ENCODE measurements around the gene TMEM42. TPM values are rescaled to one million over a fixed set of nuclear protein-coding genes. Genes with fewer than 3 reads are reported as not detected.
"Not testable (repeated sequence)": the region's sequence is repeated elsewhere in the genome, so short reads cannot be mapped to it uniquely, and the experiment has no call there.

Gene TMEM42
- total RNA-seq, result 8.5 and 9.5 TPM in 2 replicates

DNA sequence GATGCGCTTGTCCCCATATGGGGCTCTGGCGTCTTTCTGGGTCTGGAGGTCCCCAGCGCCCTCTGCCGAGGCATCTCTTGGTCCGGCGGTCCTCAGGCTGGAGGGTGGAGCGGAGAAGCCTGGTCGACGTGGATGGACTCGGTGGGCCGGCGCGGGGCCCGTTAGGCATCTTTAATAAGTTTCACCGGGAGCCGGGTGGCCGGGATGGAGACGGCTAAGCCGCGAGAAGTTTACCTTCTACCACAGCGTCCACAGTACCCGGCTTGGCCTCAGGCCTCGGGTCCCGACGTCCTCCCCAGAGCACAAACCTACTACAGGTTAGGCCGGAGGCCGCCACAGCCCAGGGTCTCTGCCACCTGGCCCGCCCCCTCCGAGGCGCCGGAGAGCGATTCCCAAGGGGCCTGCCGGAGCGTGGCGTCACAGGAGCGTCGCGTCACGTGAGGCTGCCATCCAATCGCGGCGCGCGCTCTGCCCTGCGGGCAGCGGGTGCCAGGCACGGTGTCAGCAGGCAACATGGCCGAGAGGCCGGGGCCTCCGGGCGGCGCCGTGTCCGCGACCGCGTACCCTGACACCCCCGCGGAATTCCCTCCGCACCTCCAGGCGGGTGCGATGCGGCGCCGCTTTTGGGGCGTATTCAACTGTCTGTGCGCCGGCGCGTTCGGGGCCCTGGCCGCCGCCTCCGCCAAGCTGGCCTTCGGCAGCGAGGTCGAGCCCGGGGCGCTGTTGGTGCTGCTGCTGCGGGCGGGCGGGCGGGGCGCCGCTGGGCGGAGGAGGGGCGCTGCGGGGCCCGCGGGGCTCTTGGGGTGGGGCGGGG, at the start of gene TMEM42:
Gene TMEM42, plus strand, starts transcription at position 501 of the 814 bp plus-strand sequence. Its CDS starts 13 bp downstream, at position 514.
- DNase-seq (ENCODE audit: low read depth in 2 of 2), result peak; percentile 95 to 96

DNA sequence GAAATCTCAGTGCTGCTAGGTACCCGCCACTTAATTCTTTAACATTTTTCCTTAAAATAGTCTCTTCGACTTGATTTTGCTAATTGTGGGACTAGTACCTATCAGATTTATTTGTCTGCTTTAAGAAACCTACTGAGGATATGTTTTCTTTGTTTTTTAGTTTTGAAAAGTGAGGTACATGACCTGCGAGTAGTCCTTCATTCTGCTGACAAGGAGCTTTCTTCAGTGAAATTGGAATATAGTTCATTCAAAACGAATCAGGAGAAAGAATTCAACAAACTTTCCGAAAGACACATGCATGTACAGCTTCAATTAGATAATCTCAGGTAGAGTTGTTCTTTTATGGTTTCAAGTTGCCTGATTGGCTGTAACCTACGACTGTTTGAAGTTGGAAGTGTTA, 47.0 kb upstream of the TMEM42 start:
- no peak for DNase-seq (ENCODE audit: low read depth in 2 of 2)

DNA sequence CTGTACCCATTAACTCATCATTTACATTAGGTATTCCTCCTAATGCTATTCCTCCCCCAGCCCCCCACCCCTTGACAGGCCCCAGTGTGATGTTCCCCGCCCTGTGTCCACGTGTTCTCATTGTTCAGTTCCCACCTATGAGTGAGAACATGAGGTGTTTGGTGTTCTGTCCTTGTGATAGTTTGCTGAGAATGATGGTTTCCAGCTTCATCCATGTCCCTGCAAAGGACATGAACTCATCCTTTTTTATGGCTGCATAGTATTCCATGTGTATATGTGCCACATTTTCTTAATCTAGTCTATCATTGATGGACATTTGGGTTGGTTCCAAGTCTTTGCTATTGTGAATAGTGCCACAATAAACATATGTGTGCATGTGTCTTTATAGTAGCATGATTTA, 45.4 kb upstream of the TMEM42 start:
- not testable (repeated sequence) for DNase-seq (ENCODE audit: low read depth in 2 of 2)

DNA sequence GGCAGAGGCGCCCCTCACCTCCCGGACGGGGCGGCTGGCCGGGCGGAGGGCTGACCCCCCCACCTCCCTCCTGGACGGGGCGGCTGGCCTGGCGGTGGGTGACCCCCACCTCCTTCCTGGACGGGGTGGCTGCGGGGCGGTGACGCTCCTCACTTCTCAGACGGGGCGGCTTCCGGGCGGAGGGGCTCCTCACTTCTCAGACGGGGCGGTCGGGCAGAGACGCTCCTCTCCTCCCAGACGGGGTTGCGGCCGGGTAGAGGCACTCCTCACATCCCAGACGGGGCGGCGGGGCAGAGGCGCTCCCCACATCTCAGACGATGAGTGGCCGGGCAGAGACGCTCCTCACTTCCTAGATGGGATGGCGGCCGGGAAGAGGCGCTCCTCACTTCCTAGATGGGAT, 40.5 kb upstream of the TMEM42 start:
- DNase-seq (ENCODE audit: low read depth in 2 of 2), result not testable (repeated sequence)

DNA sequence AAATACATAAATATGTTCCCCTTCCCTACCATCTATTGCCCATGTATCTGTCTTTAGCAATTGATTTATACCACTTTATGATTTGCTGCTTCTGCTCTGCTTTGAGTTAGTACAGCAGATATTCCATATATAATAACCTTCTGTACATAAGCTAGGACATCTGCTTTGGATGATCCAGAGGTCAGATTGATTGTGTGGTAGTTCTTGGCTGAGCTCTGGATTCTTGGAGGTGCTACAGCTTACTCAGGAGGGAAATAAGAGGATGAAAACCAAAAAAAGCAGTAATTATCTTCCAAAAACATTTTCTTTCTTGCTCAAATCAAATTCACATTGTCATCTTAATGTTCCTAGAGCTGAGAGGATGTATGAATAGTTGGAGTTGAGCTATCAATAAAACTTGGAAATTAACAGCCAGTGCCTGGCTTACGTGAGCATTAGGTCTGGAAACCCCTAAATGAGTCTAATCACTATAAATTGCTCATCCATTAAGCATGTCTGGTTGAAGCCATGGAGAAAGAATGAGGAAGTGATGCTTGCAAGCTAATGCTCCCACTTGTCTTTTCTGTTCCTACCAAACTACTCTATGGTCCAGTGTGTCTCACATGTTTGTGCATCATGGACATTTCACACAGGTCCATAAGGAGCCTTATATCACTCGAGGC, 36.3 kb upstream of the TMEM42 start:
- DNase-seq (ENCODE audit: low read depth in 2 of 2), result peak in 1 of 2 donors; percentile 18

DNA sequence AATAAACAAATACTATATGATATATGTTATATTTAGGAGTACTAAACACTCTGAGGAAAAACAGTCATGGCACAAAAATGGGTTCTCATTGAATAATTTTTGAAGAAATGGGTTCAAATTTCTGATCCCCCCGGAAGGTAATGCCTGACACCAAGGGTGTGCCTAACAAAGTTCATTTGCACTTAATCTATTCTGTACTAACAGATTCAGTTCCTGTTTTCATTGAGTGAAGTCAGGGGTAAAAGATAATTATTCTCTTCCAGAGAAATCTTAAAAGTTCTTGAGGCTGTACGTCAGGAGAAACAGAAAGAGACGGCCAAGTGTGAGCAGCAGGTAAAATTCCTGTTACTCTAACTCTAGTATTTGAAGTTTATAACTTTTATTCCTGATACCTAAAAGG, 34.5 kb upstream of the TMEM42 start:
- DNase-seq (ENCODE audit: low read depth in 2 of 2), result no peak

DNA sequence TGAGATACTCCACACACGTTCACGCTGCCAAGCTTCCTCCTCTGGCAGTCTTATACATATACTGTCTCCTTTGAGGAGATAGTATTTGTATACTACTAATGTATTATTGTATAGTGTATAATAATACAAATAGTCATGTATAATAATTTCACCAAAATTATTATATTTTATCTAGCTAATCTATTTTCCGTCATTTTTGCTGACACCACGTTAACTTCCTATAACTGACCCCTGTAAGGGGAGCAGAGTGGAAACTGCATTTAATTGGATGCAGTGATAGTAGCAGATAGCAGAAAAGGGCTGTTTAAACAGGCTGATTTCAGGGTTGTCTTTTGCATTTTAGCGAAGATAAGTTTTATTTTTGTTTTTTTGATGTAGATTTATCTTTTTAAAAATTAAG, 30.5 kb upstream of the TMEM42 start:
- DNase-seq (ENCODE audit: low read depth in 2 of 2), result no peak

DNA sequence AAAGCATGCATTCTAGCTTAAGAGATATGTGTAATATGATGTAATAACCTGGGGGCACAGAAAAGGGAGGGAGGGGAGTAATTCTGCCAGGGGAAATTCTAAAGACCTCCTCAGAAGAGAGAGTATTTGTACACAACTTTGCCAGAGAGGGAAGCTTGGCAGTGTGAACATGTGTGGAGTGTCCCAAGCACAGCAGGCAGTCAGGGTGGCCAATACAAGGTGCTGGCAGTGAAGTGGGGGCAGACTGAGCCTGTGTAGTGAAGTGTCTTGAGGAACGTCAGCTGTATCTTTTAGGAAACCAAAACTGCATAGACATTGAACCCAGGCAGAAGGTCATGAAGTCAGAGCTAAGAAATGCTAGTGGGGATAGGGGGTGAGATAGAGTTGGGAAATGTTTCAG, 29.7 kb upstream of the TMEM42 start:
- DNase-seq (ENCODE audit: low read depth in 2 of 2), result no peak

DNA sequence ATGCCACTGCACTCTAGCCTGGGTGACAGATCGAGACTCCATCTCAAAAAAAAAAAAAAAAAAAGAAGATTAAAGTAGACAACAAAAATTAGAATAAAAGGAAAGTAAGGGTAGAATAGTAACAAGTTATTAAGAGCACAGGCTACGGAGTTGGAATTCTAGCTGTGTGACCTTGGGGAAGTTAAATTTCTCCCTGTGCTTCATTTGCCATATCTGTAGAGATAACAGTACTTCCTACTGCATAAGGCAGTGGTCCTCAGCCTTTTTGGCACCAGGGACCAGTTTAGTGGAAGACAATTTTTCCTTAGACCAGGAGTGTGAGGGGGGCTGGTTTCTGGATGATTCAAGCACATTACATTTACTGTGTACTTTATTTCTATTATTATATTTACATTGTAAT, 28.7 kb upstream of the TMEM42 start:
- no peak for DNase-seq (ENCODE audit: low read depth in 2 of 2)

DNA sequence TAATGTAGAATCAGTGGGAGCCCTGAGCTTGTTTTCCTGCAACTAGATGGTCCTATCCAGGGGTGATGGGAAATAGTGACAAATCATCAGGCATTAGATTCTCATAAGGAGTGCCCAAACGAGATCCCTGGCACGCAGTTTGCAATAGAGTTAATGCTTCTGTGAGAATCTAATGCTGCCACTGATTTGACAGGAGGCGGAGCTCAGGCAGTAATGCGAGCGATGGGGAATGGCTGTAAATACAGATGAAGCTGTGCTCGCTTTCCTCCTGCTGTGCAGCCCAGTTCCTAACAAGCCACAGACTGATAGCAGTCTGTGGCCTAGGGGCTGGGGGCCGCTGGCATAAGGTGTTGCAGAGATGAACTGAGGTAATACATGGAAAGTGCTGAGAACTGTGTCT, 28.3 kb upstream of the TMEM42 start:
- DNase-seq (ENCODE audit: low read depth in 2 of 2), result no peak

DNA sequence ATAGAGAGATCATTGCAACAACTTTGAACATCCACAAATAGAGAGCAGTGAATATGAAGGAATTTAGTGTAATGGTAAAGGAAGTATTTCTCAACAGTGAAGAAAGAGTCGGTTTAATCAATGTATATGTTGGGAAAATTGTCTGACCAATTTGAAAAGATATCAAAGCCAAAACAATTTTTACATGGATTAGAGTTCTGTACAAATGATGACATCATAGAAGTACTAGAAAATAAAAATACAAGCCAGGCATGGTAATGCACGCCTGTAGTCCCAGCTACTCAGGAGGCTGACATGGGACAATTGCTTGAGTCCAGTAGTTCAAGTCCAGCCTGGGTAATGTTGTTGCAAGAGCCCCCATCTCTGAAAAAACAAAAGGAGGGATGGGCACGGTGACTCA, 26.0 kb upstream of the TMEM42 start:
- DNase-seq (ENCODE audit: low read depth in 2 of 2), result no peak

DNA sequence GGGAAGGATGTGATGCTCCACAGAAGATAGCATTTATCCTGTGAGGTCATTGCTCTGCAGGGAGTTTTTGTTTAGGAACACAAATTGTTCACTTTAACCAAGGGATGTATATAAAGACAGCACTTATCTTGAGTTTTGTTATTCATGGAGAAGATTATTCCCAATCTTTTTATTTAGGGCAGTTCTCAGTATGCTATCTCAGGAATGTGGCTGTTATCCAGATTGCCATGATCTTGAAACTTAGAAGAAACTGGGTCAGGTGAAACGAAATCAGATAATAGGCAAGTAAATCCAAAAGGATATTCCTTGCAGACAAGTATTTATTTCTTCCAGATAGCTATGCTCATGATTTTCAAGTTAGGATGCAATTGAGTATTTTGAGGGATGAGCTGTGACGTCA, 19.3 kb upstream of the TMEM42 start:
- DNase-seq (ENCODE audit: low read depth in 2 of 2), result no peak

DNA sequence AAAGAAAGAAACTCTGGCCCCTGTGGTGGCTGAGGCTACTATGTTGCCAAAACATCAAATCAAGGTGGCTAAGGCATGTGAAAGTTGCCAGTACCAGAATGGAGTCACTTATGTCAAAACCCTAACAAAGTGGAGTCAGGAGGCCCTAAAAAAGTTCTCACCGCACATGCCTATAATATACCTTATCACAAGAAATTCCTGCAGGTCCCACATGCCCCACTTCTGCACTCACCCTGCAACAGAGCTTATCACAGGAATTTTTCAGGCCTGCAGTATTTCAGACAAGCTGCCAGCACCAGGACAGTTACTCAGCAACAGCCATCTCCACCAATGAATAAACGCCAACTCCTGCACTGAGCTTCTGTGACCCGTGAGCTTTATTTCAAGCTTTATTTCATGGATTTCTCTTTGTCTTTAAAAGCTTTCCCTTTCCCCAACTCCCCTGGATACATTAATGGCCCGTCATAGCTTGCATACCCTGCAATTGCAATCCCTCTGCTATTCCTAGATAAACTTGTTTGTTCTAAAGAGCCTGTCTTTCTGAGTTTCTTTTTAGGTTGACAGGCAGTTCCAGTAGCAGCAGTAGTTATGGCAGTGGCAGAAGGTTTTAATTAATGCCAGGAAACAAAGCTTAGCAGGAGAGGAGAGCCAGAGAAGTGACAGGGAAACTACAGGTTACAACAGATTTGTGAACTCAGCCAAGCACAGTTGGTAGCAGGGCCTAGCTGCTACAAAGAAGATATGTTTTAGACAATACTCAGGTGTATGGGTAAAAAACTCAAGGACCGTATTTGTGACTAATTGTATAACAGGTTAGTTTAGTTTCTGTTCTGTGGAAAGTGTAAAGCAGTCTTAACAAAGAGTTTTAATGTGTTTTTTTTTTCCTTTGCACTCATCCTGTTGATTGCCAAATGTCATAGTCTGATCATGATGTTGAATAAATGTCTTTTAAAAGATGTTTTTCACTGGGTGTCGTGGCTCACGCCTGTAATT, 15.9 kb upstream of the TMEM42 start:
- DNase-seq (ENCODE audit: low read depth in 2 of 2), result no peak

DNA sequence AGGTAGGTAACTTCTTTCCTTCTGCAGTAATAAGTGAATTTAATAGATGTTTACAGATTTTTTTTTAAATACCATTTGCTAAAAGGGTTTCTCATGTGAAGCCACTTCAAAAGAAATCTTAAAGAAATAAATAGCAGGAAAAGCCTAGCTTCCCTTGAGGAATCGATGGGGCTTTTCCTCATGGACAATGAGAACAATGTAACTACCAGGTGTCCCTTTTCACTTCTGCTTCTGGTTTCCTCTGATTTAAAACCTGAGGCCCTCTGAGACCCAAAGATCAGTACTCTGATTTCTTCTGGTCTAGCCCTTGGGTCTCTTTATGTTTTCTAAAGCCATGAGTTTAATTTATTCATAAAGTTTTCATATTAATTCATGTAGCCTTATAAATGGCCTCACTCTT, 13.1 kb upstream of the TMEM42 start:
- DNase-seq (ENCODE audit: low read depth in 2 of 2), result peak in 1 of 2 donors; percentile 19

DNA sequence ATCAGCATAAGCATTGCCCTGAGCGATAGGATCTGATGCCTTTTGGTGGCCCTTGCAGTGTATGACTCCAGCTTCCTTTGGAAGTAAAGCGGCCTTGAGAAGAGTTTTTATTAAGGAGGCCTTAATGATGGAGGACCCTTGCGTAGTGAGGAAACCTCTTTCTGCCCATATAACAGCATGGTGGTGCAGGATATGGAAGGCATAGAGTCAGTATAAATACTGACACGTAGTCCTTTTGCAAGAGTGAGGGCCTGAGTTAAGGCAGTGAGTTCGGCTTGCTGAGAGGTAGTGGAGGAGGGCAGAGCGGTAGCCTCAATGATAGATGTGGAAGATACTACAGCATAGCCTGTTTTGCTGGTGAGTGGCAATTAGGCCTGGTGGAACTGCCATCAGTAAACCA, 5.0 kb upstream of the TMEM42 start:
- not testable (repeated sequence) for DNase-seq (ENCODE audit: low read depth in 2 of 2)

DNA sequence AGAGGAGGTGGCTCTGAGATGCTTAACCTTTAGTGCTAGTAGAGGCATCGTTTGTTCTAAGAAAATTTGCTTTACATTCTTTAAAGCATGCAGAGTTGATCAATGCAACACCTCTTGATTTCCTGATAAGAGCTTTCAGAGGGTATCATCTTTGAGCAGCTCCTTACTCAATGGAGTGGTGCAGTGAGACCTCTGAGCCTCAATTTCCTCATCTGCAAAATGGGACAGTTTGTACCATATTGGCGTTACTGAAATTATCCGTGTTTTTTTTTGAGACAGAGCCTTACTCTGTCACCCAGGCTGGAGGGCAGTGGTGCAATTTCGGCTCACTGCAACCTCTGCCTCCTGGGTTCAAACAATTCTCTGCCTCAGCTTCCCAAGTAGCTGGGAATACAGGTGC, 1.6 kb upstream of the TMEM42 start:
- no peak for DNase-seq (ENCODE audit: low read depth in 2 of 2)

DNA sequence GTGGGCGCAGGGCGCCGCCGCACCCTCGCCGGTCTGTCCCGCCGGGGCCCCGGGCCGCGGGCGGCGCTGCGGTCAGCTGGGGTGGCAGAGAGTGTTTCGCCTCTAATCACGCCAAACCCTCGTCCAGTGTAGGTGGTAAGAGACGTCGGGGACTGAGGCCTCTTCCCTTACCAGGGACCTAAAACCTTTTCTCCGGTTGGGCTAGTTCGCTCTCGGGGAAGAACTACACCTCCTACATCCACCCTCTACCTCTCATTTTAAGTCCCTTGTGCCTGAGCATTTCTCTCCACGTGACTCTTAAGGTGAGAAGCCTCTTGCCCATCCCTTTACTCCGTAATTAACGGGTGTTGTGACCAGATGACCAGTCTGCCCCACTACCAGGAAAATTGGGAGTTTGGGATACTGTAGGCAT, 520 bp downstream of the TMEM42 start:
- DNase-seq (ENCODE audit: low read depth in 2 of 2), result peak; percentile 29 to 51

DNA sequence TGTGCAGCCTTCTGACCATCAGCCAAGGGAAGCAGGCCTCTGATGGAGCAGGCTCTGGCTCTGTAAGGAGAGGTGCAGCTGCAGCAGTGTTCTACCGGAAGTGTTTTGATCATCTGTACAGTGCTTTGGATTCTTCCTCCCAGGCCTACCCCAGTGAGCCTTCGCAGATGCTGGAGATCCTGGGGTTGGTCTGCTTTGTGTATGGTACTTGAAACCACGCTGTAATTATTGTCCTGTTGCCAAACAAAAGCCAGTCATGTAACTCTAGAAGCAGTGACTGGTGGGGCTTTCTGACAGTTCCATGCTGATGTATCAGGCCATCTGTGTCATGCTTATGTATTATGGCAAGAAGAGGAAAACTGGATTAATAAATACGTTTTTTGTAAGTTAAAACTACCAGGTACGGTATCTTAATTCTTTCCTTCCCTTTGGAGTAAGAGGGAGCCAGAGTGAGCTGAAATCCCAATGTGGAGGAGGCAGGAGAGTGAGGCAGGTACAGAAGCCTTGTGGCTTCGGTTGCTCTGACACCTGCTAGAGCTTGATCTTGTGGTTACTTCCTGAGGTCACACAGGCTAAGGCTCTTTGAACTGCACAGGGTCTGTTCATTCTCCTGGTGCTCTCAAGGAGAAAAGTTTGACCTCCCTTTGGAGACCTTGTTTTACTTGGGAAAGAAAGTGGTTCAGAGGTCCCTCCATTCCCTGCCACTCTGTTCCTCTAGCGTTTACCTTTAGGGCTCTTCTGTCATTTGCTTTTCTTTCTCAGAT, 3.7 kb downstream of the TMEM42 start:
- DNase-seq (ENCODE audit: low read depth in 2 of 2), result no peak

DNA sequence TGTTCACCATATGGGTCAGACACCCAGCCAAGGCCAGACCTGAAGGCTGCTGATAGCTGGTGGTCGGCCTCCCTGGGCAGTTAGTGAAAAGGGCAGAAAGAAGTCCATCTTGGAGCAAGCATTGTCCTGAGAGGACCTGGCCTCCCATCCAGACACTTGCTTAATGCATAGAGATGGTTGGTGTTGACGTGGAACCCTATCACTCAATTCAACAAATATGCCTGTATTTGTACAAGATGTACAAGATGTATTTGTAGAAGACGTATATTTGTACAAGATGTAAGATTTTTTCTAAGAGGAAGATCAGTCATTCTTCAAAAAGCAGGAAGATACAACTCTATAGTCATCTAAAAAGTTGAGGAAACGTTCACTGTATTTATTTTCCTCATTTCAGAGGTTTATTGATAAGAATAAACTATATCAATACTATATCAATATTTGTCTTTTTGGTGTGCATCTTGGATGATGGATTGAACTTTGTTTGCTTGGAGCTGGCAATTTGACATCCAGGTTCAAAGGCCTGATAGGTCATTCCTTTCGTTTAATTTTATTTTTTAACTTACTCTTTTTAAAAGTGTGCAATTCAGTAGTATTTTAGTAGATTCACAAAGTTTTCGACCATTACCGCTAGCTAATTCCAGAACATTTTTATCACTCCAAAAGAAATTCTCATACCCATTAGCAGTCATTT, 5.9 kb downstream of the TMEM42 start:
- DNase-seq (ENCODE audit: low read depth in 2 of 2), result no peak

DNA sequence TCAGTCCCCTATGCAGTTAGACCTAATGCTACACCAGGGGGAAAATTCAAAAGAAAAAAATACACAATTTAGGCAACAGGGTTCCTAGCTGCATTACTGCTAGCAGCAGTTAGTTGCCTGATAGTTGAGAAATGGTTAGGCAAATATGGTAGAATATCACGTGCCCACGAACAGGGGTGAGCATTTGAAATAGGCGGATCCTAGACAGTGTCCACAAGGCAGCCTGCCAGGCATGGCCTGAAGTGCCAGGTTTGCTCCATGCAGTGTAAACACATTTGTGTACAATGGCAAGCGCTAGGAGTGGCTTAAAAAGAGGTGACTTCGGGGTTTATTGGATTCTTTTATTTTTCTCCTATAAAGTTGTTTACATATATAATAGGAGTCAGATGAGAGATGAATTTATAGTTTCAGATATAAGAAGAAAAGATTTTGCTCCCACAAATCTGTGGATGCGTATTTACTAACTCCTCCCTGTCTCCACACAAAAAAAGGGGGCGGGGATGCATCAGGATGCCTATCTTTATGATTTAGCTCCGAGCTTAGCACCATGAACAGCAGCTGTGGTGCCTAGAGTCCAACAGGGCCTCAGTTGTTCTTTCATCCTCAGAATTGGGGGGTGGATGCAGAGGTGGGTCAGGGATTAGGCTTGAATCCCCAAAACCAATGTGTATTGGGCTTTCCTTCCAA, 8.8 kb downstream of the TMEM42 start:
- DNase-seq (ENCODE audit: low read depth in 2 of 2), result no peak
